ENCODE measurements around the gene NECAP2. TPM values are rescaled to one million over a fixed set of nuclear protein-coding genes. Genes with fewer than 3 reads are reported as not detected.

Gene NECAP2
- total RNA-seq, 4 donors from 2014 or later: 26.2 to 43.9 (median 37.5) TPM

GRCh38 chr1:16402742-16403141 is 37.8 kb upstream of the NECAP2 start:
- Histone ChIP-seq H3K27ac (replicated peaks in 1 of 4) (no peak overlapping the region), H3K4me1 (no peaks in the 10 kb centered on the region), H3K9me3 (no peaks in the 10 kb centered on the region), H3K36me3 (peaks cover 6 to 28% (median 16%) of the 10 kb centered on the region in 4 donors), H3K4me3 (no peak overlapping the region), H3K27me3 (no peaks in the 10 kb centered on the region)
- 90% methylated on average over 9 of the region's 10 CpGs for WGBS
- intact Hi-C loops (cut with DNase I): no loop called here
- TF ChIP-seq POLR2AphosphoS5 (IDR thresholded peaks at IDR 0.05) (no peak), CTCF (IDR thresholded peaks at IDR 0.05) (no peak), EP300 (IDR thresholded peaks at IDR 0.05) (no peak), POLR2A (IDR thresholded peaks at IDR 0.05; ENCODE audit: low read depth) (no peak)
- DNase-seq (ENCODE audit: extremely low spot score): no peak

GRCh38 chr1:16405441-16405840 is 35.1 kb upstream of the NECAP2 start:
- no peak overlapping the region for H3K27ac ChIP-seq (replicated peaks in 1 of 4)
- H3K4me1 ChIP-seq: no peaks in the 10 kb centered on the region
- H3K36me3 ChIP-seq: peaks cover 0 to 1% (median 0%) of the 10 kb centered on the region in 4 donors
- WGBS: 75% methylated on average over 5 of the region's 5 CpGs
- H3K9me3 ChIP-seq: no peaks in the 10 kb centered on the region
- intact Hi-C loops (cut with DNase I): no loop called here
- DNase-seq (ENCODE audit: extremely low spot score): no peak
- no peaks in the 10 kb centered on the region for H3K27me3 ChIP-seq
- TF ChIP-seq EP300 (IDR thresholded peaks at IDR 0.05) (no peak), POLR2AphosphoS5 (IDR thresholded peaks at IDR 0.05) (no peak), POLR2A (IDR thresholded peaks at IDR 0.05; ENCODE audit: low read depth) (no peak), CTCF (IDR thresholded peaks at IDR 0.05) (no peak)
- no peak overlapping the region for H3K4me3 ChIP-seq

- intact Hi-C loops (cut with DNase I): no loop called here
- WGBS: 78% methylated on average over 8 of the region's 9 CpGs
- no peak overlapping the region for H3K27ac ChIP-seq (replicated peaks in 1 of 4)
These were observed 33.7 kb upstream of the NECAP2 start for GRCh38 chr1:16406868-16407267.

GRCh38 chr1:16409536-16410152 is 30.9 kb upstream of the NECAP2 start:
- DNase-seq (ENCODE audit: extremely low spot score): no peak
- Histone ChIP-seq H3K4me3 (no peak overlapping the region), H3K4me1 (no peaks in the 10 kb centered on the region), H3K27ac (replicated peaks in 1 of 4) (no peak overlapping the region), H3K9me3 (no peaks in the 10 kb centered on the region), H3K27me3 (no peaks in the 10 kb centered on the region), H3K36me3 (no peaks in the 10 kb centered on the region)
- TF ChIP-seq EP300 (IDR thresholded peaks at IDR 0.05): no peak
- no peak for TF ChIP-seq CTCF (IDR thresholded peaks at IDR 0.05)
- no peak for TF ChIP-seq POLR2A (IDR thresholded peaks at IDR 0.05; ENCODE audit: low read depth)
- no peak for TF ChIP-seq POLR2AphosphoS5 (IDR thresholded peaks at IDR 0.05)
- WGBS: 83% methylated on average over 23 of the region's 25 CpGs
- intact Hi-C loops (cut with DNase I): no loop called here

More at GRCh38 chr1:16406868-16407267, 33.7 kb upstream of the NECAP2 start:
- TF ChIP-seq POLR2AphosphoS5 (IDR thresholded peaks at IDR 0.05): no peak
- no peak for TF ChIP-seq CTCF (IDR thresholded peaks at IDR 0.05)
- TF ChIP-seq EP300 (IDR thresholded peaks at IDR 0.05): no peak
- TF ChIP-seq POLR2A (IDR thresholded peaks at IDR 0.05; ENCODE audit: low read depth): no peak
- Histone ChIP-seq H3K27me3 (no peaks in the 10 kb centered on the region), H3K4me1 (no peaks in the 10 kb centered on the region), H3K4me3 (no peak overlapping the region), H3K36me3 (no peaks in the 10 kb centered on the region), H3K9me3 (no peaks in the 10 kb centered on the region)
- no peak for DNase-seq (ENCODE audit: extremely low spot score)

- intact Hi-C loops (cut with DNase I): no loop called here
- no peak for TF ChIP-seq POLR2A (IDR thresholded peaks at IDR 0.05; ENCODE audit: low read depth)
- no peak for TF ChIP-seq POLR2AphosphoS5 (IDR thresholded peaks at IDR 0.05)
- no peak for TF ChIP-seq CTCF (IDR thresholded peaks at IDR 0.05)
- no peak for TF ChIP-seq EP300 (IDR thresholded peaks at IDR 0.05)
- Histone ChIP-seq H3K9me3 (no peaks in the 10 kb centered on the region), H3K27ac (replicated peaks in 1 of 4) (no peak overlapping the region), H3K4me3 (no peak overlapping the region), H3K4me1 (no peaks in the 10 kb centered on the region), H3K36me3 (no peaks in the 10 kb centered on the region), H3K27me3 (no peaks in the 10 kb centered on the region)
- 92% methylated on average over 5 of the region's 5 CpGs for WGBS
- DNase-seq (ENCODE audit: extremely low spot score): no peak
These were observed 29.7 kb upstream of the NECAP2 start for GRCh38 chr1:16410803-16411202.

Measured in esophagus muscularis mucosa (tissue), 4 donors.